ENCODE data around the gene NUDT13.

Gene NUDT13

GRCh38 chr10:73086816-73087215 is 23.4 kb upstream of the NUDT13 start:
- H3K9ac ChIP-seq (ENCODE audit: low read depth, low read length), result no peak overlapping the region
- H3K27me3 ChIP-seq (ENCODE audit: insufficient read depth, low read length), result no peaks in the 10 kb centered on the region
- 86% methylated on average over 4 of the region's 4 CpGs for WGBS
- no peaks in the 10 kb centered on the region for H3K9me3 ChIP-seq (ENCODE audit: insufficient read depth, low read depth, low read length)
- H3K36me3 ChIP-seq (ENCODE audit: insufficient read depth, low read length), result no peaks in the 10 kb centered on the region
- H3K27ac ChIP-seq (ENCODE audit: low read depth, low read length), result no peak overlapping the region
- no peak overlapping the region for H3K4me3 ChIP-seq (ENCODE audit: low read length)
- H3K4me1 ChIP-seq (ENCODE audit: insufficient read depth, low read length), result no peaks in the 10 kb centered on the region

GRCh38 chr10:73088304-73088703 is 22.0 kb upstream of the NUDT13 start:
- H3K9me3 ChIP-seq (ENCODE audit: insufficient read depth, low read depth, low read length), result no peaks in the 10 kb centered on the region
- no peaks in the 10 kb centered on the region for H3K27me3 ChIP-seq (ENCODE audit: insufficient read depth, low read length)
- no peak overlapping the region for H3K4me3 ChIP-seq (ENCODE audit: low read length)
- H3K36me3 ChIP-seq (ENCODE audit: insufficient read depth, low read length), result no peaks in the 10 kb centered on the region
- H3K27ac ChIP-seq (ENCODE audit: low read depth, low read length), result no peak overlapping the region
- H3K9ac ChIP-seq (ENCODE audit: low read depth, low read length), result no peak overlapping the region
- H3K4me1 ChIP-seq (ENCODE audit: insufficient read depth, low read length), result no peaks in the 10 kb centered on the region

GRCh38 chr10:73092830-73093229 is 17.4 kb upstream of the NUDT13 start:
- 99% methylated on average over 3 of the region's 3 CpGs for WGBS
- H3K27ac ChIP-seq (ENCODE audit: low read depth, low read length), result no peak overlapping the region

GRCh38 chr10:73093922-73094850 is 16.1 kb upstream of the NUDT13 start:
- peak overlapping the region; percentile 95; the same call in 1 of the 2 replicates for H3K9ac ChIP-seq (ENCODE audit: low read depth, low read length)
- no peak overlapping the region for H3K27ac ChIP-seq (ENCODE audit: low read depth, low read length)
- H3K4me3 ChIP-seq (ENCODE audit: low read length), result peak overlapping the region; percentile 82
- H3K36me3 ChIP-seq (ENCODE audit: insufficient read depth, low read length), result no peaks in the 10 kb centered on the region
- H3K9me3 ChIP-seq (ENCODE audit: insufficient read depth, low read depth, low read length), result no peaks in the 10 kb centered on the region
- 77% methylated on average over 2 of the region's 2 CpGs for WGBS
- H3K4me1 ChIP-seq (ENCODE audit: insufficient read depth, low read length), result peaks cover 16% of the 10 kb centered on the region
- H3K27me3 ChIP-seq (ENCODE audit: insufficient read depth, low read length), result no peaks in the 10 kb centered on the region; the same call in 1 of the 2 replicates

More at GRCh38 chr10:73092830-73093229, 17.4 kb upstream of the NUDT13 start:
- Histone ChIP-seq H3K36me3 (ENCODE audit: insufficient read depth, low read length) (no peaks in the 10 kb centered on the region), H3K4me1 (ENCODE audit: insufficient read depth, low read length) (peaks cover 16% of the 10 kb centered on the region), H3K9ac (ENCODE audit: low read depth, low read length) (no peak overlapping the region), H3K27me3 (ENCODE audit: insufficient read depth, low read length) (no peaks in the 10 kb centered on the region; the same call in 1 of the 2 replicates), H3K4me3 (ENCODE audit: low read length) (no peak overlapping the region), H3K9me3 (ENCODE audit: insufficient read depth, low read depth, low read length) (no peaks in the 10 kb centered on the region)

GRCh38 chr10:73094986-73095480 is 15.2 kb upstream of the NUDT13 start:
- Histone ChIP-seq H3K4me1 (ENCODE audit: insufficient read depth, low read length) (peaks cover 16% of the 10 kb centered on the region), H3K9ac (ENCODE audit: low read depth, low read length) (peak overlapping the region; percentile 95), H3K27ac (ENCODE audit: low read depth, low read length) (no peak overlapping the region), H3K27me3 (ENCODE audit: insufficient read depth, low read length) (no peaks in the 10 kb centered on the region; the same call in 1 of the 2 replicates), H3K9me3 (ENCODE audit: insufficient read depth, low read depth, low read length) (no peaks in the 10 kb centered on the region), H3K4me3 (ENCODE audit: low read length) (peak overlapping the region; percentile 82), H3K36me3 (ENCODE audit: insufficient read depth, low read length) (no peaks in the 10 kb centered on the region; the same call in 1 of the 2 replicates)
- WGBS, result 0% methylated on average over 3 of the region's 5 CpGs

- Histone ChIP-seq H3K27me3 (ENCODE audit: insufficient read depth, low read length) (no peaks in the 10 kb centered on the region; the same call in 1 of the 2 replicates), H3K4me3 (ENCODE audit: low read length) (peak overlapping the region; percentile 82), H3K4me1 (ENCODE audit: insufficient read depth, low read length) (peaks cover 16% of the 10 kb centered on the region), H3K27ac (ENCODE audit: low read depth, low read length) (peak overlapping the region; percentile 73), H3K9ac (ENCODE audit: low read depth, low read length) (peak overlapping the region; percentile 95), H3K36me3 (ENCODE audit: insufficient read depth, low read length) (no peaks in the 10 kb centered on the region; the same call in 1 of the 2 replicates), H3K9me3 (ENCODE audit: insufficient read depth, low read depth, low read length) (no peaks in the 10 kb centered on the region)
- WGBS, result under 1% methylated on average over 9 of the region's 14 CpGs
Measured at GRCh38 chr10:73095481-73096021, 14.7 kb upstream of the NUDT13 start.

- Histone ChIP-seq H3K9me3 (ENCODE audit: insufficient read depth, low read depth, low read length) (no peaks in the 10 kb centered on the region), H3K27me3 (ENCODE audit: insufficient read depth, low read length) (no peaks in the 10 kb centered on the region; the same call in 1 of the 2 replicates), H3K9ac (ENCODE audit: low read depth, low read length) (peak overlapping the region; percentile 95), H3K27ac (ENCODE audit: low read depth, low read length) (peak overlapping the region; percentile 73), H3K36me3 (ENCODE audit: insufficient read depth, low read length) (no peaks in the 10 kb centered on the region; the same call in 1 of the 2 replicates), H3K4me1 (ENCODE audit: insufficient read depth, low read length) (peaks cover 16% of the 10 kb centered on the region), H3K4me3 (ENCODE audit: low read length) (peak overlapping the region; percentile 82)
- WGBS, result under 1% methylated on average over 29 of the region's 29 CpGs
Measured at GRCh38 chr10:73096041-73096448, 14.2 kb upstream of the NUDT13 start.

GRCh38 chr10:73096449-73097304 is 13.6 kb upstream of the NUDT13 start, which contains the start of gene P4HA1:
Gene P4HA1, minus strand, starts transcription at chr10:73096866. Its CDS starts 21,983 bp downstream, at chr10:73074883.
- H3K27me3 ChIP-seq (ENCODE audit: insufficient read depth, low read length), result no peaks in the 10 kb centered on the region; the same call in 1 of the 2 replicates
- no peaks in the 10 kb centered on the region; the same call in 1 of the 2 replicates for H3K36me3 ChIP-seq (ENCODE audit: insufficient read depth, low read length)
- H3K27ac ChIP-seq (ENCODE audit: low read depth, low read length), result peak within 1 kb of the TSS; percentile 73
- H3K9me3 ChIP-seq (ENCODE audit: insufficient read depth, low read depth, low read length), result no peaks in the 10 kb centered on the region
- peak within 1 kb of the TSS; percentile 95 for H3K9ac ChIP-seq (ENCODE audit: low read depth, low read length)
- WGBS, result under 1% methylated on average over 75 of the region's 75 CpGs
- peak within 1 kb of the TSS; percentile 82 for H3K4me3 ChIP-seq (ENCODE audit: low read length)
- H3K4me1 ChIP-seq (ENCODE audit: insufficient read depth, low read length), result peaks cover 16% of the 10 kb centered on the region

GRCh38 chr10:73097305-73097670 is 13.0 kb upstream of the NUDT13 start:
- peak overlapping the region; percentile 95 for H3K9ac ChIP-seq (ENCODE audit: low read depth, low read length)
- H3K27ac ChIP-seq (ENCODE audit: low read depth, low read length), result no peak overlapping the region
- no peaks in the 10 kb centered on the region for H3K9me3 ChIP-seq (ENCODE audit: insufficient read depth, low read depth, low read length)
- no peaks in the 10 kb centered on the region; the same call in 1 of the 2 replicates for H3K36me3 ChIP-seq (ENCODE audit: insufficient read depth, low read length)
- 66% methylated on average over 2 of the region's 4 CpGs for WGBS
- H3K4me1 ChIP-seq (ENCODE audit: insufficient read depth, low read length), result peaks cover 16% of the 10 kb centered on the region
- peak overlapping the region; percentile 82 for H3K4me3 ChIP-seq (ENCODE audit: low read length)
- no peaks in the 10 kb centered on the region; the same call in 1 of the 2 replicates for H3K27me3 ChIP-seq (ENCODE audit: insufficient read depth, low read length)

GRCh38 chr10:73099141-73099540 is 11.1 kb upstream of the NUDT13 start:
- Histone ChIP-seq H3K36me3 (ENCODE audit: insufficient read depth, low read length) (no peaks in the 10 kb centered on the region; the same call in 1 of the 2 replicates), H3K9me3 (ENCODE audit: insufficient read depth, low read depth, low read length) (no peaks in the 10 kb centered on the region), H3K4me1 (ENCODE audit: insufficient read depth, low read length) (peaks cover 14% of the 10 kb centered on the region), H3K27ac (ENCODE audit: low read depth, low read length) (no peak overlapping the region), H3K9ac (ENCODE audit: low read depth, low read length) (no peak overlapping the region), H3K27me3 (ENCODE audit: insufficient read depth, low read length) (no peaks in the 10 kb centered on the region; the same call in 1 of the 2 replicates), H3K4me3 (ENCODE audit: low read length) (no peak overlapping the region)
- 96% methylated on average over 1 of the region's 1 CpG for WGBS

Data from HUES64 (cell line).